Activated T-cell treated with anti-CD3 and anti-CD28 coated beads, Interleukin-2, amount 50 U/mL, for 72 hours (primary cell): ENCODE measurements around the gene TRMT2A. TPM values are rescaled to one million over a fixed set of nuclear protein-coding genes. Genes with fewer than 3 reads are reported as not detected.

ENCODE experiments used
- ATAC-seq, 2 donors: fragments of 150-1000 bp; cut with Tn5 transposase; replicated peaks in 1 of 2; 2 replicates each; pipeline ENCODE4 v1.10.0; 2021; ENCODE audit warnings: moderate library complexity in 2 of 2, mild to moderate bottlenecking in 1 of 2
- DNase-seq, 2 donors: peaks; one replicate each; pipeline ENCODE4 v3.0.0; 2021 to 2022; ENCODE audit warnings: mixed read lengths in 1 of 2
- H3K27ac Mint-ChIP-seq: one replicate; pipeline ENCODE4 v1.8.0; 2022; ENCODE audit warnings: mild to moderate bottlenecking, moderate library complexity, mixed read lengths
- H3K27me3 Mint-ChIP-seq: one replicate; pipeline ENCODE4 v1.8.0; 2022; ENCODE audit warnings: low read depth, mixed read lengths
- H3K36me3 Mint-ChIP-seq, 2 donors: one replicate each; pipeline ENCODE4 v1.8.0; 2022; ENCODE audit warnings: mixed read lengths in 2 of 2, mild to moderate bottlenecking in 1 of 2; ENCODE audit not compliant: insufficient read depth in 2 of 2
- H3K4me1 Mint-ChIP-seq: one replicate; pipeline ENCODE4 v1.8.0; 2022; ENCODE audit warnings: low read depth, mixed read lengths
- H3K4me3 Mint-ChIP-seq, 2 donors: one replicate each; pipeline ENCODE4 v1.8.0; 2022; ENCODE audit warnings: mild to moderate bottlenecking in 2 of 2, mixed read lengths in 2 of 2, moderate library complexity in 2 of 2
- H3K9me3 Mint-ChIP-seq, 2 donors: one replicate each; pipeline ENCODE4 v1.8.0; 2022; ENCODE audit warnings: mixed read lengths in 2 of 2
- total RNA-seq, 2 donors: library from RNA; stranded (reverse); gene quantifications; one replicate each; pipeline ENCODE4 v1.2.3, GENCODE V29; 2022

TRMT2A gene
- total RNA-seq, 2 donors from 2014 or later: 55.6 to 56.8 TPM

DNA sequence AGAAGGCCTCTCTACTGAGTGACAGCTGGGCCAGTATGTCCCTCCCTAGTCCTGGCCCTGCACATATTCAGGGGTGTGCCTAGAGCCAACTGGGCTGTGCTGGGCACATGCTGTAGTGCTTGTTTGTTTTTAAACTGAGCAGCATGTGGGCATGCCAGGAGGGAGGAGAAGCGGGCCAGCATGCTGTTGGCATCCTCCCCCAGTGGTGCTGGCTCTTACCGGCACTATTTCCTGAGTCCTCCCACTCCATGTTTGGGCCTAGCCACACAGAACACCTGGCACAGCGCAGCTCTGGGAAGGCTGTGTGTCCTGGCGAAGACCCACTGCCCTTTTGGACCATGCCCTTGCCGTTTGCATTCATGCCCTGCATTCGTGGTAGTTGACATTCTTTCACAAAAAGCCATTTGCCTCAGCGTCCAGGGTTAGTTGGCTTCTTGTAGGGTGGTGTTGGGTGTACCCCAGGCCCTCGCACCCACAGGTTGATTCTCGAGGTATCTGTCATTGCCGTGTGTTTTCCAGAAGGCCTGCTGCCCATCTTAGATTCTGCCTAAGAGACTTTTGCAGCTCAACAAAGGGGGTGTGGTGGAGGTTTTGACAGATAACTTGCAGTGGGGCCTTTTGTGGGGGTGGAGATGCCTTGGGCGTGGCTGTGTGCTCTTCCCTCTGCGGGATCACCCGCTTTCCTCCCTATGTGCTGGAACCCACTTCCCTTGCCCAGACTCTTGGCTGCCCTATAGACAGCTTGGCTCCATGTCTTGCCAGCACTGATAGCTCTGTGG lies 23.4 kb downstream of the TRMT2A start:
- no peaks in the 10 kb centered on the region for H3K9me3 Mint-ChIP-seq
- H3K4me3 Mint-ChIP-seq: no peak overlapping the region
- DNase-seq (no peak), ATAC-seq (no peak)
- no peak overlapping the region for H3K27ac Mint-ChIP-seq
- peaks cover 22 to 37% of the 10 kb centered on the region in 2 donors for H3K36me3 Mint-ChIP-seq
- no peaks in the 10 kb centered on the region for H3K27me3 Mint-ChIP-seq
- peaks cover 23% of the 10 kb centered on the region for H3K4me1 Mint-ChIP-seq

DNA sequence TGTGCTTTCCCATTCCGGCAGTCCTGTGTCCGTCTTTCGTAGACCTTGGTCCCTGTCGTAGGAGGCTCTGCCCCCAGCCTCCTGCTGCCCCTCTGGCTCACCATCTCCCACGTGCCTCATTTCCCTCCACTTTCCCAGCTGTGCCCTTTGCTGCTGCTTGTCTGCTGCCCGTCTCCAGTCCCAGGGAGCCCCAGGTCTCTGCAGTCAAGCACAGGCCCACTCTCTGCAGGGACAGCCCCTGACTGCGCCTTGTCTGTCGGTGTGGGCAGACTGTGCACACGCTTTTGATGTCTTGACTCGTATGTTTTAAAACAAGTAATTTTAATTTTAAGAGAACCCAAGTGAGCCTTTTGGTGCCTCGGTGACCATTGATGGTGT lies 24.6 kb downstream of the TRMT2A start:
- Mint-ChIP-seq H3K36me3 (peaks cover 21 to 36% of the 10 kb centered on the region in 2 donors), H3K27me3 (no peaks in the 10 kb centered on the region), H3K4me1 (peaks cover 25% of the 10 kb centered on the region), H3K27ac (no peak overlapping the region), H3K9me3 (no peaks in the 10 kb centered on the region), H3K4me3 (no peak overlapping the region)
- DNase-seq: no peak
- peak in 1 of 2 donors; percentile 27 for ATAC-seq

DNA sequence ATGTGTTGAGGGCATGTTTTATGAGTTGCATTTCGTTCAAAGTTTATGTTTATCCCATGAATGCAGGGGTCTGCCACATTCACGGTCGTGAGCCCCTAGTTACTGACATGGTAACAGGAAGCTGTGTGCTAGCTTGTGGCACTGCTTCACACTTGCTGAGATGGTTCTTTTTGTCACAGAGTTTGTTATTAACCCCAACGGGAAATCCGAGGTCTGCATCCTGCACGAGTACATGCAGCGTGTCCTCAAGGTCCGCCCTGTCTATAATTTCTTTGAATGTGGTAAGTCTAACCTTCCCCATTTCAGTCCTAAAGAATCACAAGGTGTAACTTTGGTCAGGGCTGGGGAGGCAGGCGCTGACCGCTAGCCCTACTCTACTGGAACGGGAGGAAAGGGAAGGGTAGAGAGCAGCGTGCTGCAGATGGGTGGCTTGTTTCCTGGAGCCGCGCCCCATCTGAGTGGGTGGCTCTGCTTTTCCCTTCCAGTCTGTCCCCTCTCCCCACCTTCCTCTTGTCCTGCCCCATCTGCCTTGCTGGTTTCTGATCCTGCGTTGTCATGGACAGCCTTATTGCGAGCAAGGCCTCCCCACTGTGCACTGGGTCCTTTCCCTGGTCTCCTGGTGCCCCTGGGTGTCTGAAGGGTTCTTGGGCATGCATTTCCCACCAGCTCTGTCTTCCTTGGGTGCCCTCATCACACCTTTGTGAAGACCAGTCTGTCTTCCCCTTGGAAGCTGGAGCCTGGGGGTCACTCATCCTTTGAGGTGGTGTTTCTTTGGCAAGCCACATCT lies 25.1 kb downstream of the TRMT2A start:
- H3K27me3 Mint-ChIP-seq: no peaks in the 10 kb centered on the region
- DNase-seq (no peak), ATAC-seq (no peak)
- no peaks in the 10 kb centered on the region for H3K9me3 Mint-ChIP-seq
- no peak overlapping the region for H3K27ac Mint-ChIP-seq
- H3K36me3 Mint-ChIP-seq: peaks cover 17 to 34% of the 10 kb centered on the region in 2 donors
- H3K4me3 Mint-ChIP-seq: peak overlapping the region in 1 of 2 donors; percentile 11
- peaks cover 31% of the 10 kb centered on the region for H3K4me1 Mint-ChIP-seq

DNA sequence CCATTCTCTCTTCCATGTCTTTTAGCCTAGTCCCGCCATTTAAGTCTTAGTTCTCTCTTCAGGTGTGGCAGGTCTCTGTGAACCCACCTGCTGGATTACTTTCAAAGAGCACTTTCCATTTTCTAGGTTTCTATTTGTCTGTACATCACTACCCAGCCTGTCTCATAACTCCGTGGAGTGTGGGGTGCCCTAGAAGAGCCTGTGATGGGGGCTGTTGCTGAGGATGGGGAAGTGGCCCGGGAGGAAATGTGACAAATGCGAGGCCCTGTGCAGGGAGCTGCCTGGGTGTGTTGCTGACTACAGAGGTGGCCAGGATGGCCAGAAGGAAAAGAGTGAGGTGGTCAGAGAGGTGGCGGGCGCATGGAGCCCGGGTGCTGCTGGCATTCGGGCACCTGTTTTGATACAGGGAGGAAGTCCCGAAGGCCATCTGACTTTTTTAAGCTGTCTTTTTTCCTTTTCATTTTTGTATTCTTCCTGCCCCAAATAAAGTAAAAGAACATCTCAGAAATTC lies 26.2 kb downstream of the TRMT2A start:
- peak in 1 of 2 donors; percentile 57 for ATAC-seq
- H3K4me3 Mint-ChIP-seq: peak overlapping the region in 1 of 2 donors; percentile 19
- DNase-seq: no peak

DNA sequence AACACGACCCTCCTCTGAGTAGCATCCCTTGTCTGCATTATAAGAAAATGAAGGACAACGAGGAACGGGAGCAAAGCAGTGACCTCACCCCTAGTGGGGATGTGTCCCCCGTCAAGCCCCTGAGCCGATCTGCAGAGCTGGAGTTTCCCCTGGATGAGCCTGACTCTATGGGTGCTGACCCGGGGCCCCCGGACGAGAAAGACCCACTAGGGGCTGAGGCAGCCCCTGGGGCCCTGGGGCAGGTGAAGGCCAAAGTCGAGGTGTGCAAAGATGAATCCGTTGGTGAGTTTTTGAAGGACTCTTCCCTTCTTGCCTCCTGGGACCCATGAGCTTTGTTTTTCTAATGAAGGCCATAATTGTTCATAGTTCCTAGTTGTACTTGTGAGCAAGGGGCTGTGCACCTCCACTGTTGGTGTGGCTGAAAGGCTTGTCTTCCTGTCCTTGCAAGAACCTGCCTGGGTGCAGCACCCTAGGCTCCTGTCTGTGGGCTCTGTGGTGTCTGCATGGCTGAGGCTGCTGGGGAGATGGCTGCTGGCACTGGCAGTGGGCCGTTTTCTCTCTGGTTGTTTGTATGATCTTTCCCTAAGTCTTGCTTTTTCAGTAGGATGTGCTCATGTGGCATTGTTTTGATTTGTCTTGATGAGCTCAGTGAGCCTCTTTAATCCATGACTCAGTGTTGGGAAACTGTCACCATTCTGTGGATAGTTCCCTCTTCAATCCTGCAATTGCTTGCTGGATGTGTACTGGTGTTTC lies 26.9 kb downstream of the TRMT2A start:
- DNase-seq: no peak
- Mint-ChIP-seq H3K4me1 (peaks cover 27% of the 10 kb centered on the region), H3K9me3 (no peaks in the 10 kb centered on the region), H3K36me3 (peaks cover 15 to 31% of the 10 kb centered on the region in 2 donors), H3K27me3 (no peaks in the 10 kb centered on the region), H3K4me3 (no peak overlapping the region), H3K27ac (no peak overlapping the region)
- ATAC-seq: no peak

More for the DNA sequence above, 26.2 kb downstream of the TRMT2A start:
- Mint-ChIP-seq H3K4me1 (peaks cover 29% of the 10 kb centered on the region), H3K9me3 (no peaks in the 10 kb centered on the region), H3K27me3 (no peaks in the 10 kb centered on the region), H3K36me3 (peaks cover 16 to 32% of the 10 kb centered on the region in 2 donors), H3K27ac (peak overlapping the region; percentile 46)

DNA sequence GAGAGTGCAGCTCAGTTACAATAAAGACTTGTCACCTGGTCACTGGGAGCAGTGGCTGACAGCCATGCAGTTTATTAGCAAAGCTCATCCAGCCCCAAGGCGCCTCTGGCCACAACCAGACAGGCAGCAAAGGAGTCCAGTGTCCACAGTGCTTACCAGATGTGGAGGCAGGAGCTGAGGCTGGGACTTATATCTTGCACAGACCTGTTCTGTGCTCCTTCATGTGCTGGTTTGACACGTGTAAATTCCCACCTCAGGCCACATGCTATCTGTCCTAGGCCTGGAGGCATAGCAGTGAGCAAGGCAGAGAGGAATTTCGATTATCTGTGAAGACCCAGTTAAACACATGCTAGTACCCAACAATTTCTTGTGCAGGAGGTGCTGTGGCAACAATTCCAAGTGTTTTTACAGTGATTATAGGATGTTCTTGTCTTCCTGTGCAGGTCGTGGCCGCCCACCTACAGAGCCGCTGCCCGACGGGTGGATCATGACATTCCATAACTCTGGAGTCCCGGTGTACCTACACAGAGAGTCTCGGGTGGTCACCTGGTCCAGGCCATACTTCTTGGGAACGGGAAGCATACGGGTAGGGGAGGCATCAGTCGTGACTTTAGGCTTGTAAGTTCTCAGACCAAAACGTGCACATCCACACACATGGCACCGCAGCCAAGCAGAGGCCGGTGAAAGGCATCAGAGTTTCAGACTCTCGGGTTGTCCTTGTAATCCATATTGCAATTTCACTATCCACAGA lies 27.6 kb downstream of the TRMT2A start:
- ATAC-seq (no peak), DNase-seq (no peak)
- no peak overlapping the region for H3K27ac Mint-ChIP-seq
- no peaks in the 10 kb centered on the region for H3K9me3 Mint-ChIP-seq
- no peak overlapping the region for H3K4me3 Mint-ChIP-seq
- peaks cover 15 to 31% of the 10 kb centered on the region in 2 donors for H3K36me3 Mint-ChIP-seq
- H3K27me3 Mint-ChIP-seq: no peaks in the 10 kb centered on the region
- H3K4me1 Mint-ChIP-seq: peaks cover 30% of the 10 kb centered on the region

DNA sequence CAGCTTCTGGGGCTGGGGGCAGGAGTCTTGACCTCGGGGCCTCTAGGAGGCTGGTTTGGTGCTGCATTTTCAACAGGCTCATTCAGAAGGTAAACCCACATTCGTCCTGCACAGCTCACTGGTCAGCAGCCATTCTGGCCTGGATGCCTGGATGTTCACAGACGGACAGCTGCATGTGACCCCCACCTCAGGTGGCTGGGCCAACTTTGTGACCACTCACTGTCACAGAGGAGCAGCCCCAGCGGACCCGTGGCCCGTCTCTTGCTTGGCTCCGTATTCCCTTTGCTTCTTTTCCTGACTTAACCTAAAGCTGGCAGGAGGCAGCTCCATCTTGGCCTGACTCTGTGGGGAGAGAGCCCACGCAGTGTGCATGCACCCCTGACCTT lies 28.8 kb downstream of the TRMT2A start:
- no peaks in the 10 kb centered on the region for H3K27me3 Mint-ChIP-seq
- DNase-seq: no peak
- peaks cover 15 to 31% of the 10 kb centered on the region in 2 donors for H3K36me3 Mint-ChIP-seq
- H3K4me1 Mint-ChIP-seq: peaks cover 38% of the 10 kb centered on the region
- no peak overlapping the region for H3K27ac Mint-ChIP-seq
- no peaks in the 10 kb centered on the region for H3K9me3 Mint-ChIP-seq
- H3K4me3 Mint-ChIP-seq: no peak overlapping the region
- ATAC-seq: no peak

DNA sequence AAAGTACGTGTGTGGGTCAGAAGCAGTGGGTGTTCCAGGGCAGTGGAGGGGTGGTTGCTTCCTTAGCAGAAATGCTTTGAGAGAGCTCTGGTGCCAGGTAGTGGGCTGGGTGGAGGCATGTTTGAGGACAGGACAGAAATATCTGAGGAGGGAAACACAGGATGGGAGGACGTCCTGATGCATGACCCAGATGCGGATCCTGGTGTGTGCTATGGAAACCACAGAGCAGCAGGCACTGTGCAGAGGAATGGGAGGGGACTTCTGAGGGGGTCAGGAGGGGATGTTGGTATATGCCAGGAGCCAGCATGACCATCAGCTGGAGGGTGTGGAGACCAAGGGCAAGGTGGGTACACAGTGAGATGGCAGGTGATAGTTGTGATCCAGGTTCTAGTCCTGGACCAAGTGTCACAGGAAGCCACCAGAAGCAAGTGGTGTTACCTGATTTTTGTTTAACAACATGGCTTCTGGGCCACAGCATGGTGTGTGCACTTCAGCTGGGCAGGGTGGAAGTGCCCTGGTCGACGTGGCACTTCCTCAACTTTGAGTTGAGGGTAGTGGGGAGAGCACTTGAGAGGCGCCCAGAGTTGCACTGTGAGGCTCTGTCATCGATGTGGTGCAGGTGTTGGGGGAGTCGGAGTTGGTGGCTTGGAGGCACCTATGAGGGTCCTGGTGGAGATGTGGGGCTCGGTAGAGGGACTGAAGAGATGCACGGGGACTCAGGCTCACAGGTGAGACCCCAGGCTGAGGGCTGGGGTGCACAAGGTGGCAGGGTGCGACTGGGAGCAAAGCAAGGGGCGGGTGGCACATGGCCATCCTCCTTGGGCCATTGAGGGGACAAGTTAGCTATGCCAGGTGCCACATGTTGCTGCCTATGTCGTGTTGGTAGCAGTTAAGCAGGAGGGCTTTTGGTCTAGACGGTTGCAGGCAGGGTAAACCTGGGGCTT lies 29.4 kb downstream of the TRMT2A start:
- no peak overlapping the region for H3K4me3 Mint-ChIP-seq
- ATAC-seq: no peak
- H3K27me3 Mint-ChIP-seq: no peaks in the 10 kb centered on the region
- H3K27ac Mint-ChIP-seq: no peak overlapping the region
- H3K4me1 Mint-ChIP-seq: peaks cover 45% of the 10 kb centered on the region
- H3K9me3 Mint-ChIP-seq: no peaks in the 10 kb centered on the region
- H3K36me3 Mint-ChIP-seq: peaks cover 15 to 31% of the 10 kb centered on the region in 2 donors
- no peak for DNase-seq

DNA sequence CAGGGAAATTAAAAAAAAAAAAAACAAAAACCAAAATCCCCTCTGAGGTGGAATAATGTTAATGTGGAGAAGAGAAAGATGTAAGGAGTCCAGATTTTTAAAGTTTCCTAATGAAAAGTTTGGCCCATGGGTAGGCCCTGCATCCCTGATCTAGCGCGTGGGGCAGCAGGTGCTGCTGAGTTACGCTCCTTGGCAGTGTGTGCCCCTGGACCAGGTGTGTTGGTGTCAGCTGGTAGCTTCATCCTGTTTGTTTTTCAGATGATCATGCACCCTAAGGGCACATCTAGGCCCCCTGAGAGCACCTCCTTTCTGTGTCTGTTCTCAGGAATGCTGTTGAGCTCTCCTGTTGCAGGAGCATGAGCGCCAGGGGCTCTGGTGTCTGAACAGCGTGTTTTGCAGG lies 30.3 kb downstream of the TRMT2A start:
- no peaks in the 10 kb centered on the region for H3K9me3 Mint-ChIP-seq
- peaks cover 53% of the 10 kb centered on the region for H3K4me1 Mint-ChIP-seq
- no peak overlapping the region for H3K4me3 Mint-ChIP-seq
- ATAC-seq: no peak
- peak overlapping the region; percentile 74 for H3K27ac Mint-ChIP-seq
- H3K27me3 Mint-ChIP-seq: no peaks in the 10 kb centered on the region
- no peak for DNase-seq
- peaks cover 15 to 28% of the 10 kb centered on the region in 2 donors for H3K36me3 Mint-ChIP-seq

DNA sequence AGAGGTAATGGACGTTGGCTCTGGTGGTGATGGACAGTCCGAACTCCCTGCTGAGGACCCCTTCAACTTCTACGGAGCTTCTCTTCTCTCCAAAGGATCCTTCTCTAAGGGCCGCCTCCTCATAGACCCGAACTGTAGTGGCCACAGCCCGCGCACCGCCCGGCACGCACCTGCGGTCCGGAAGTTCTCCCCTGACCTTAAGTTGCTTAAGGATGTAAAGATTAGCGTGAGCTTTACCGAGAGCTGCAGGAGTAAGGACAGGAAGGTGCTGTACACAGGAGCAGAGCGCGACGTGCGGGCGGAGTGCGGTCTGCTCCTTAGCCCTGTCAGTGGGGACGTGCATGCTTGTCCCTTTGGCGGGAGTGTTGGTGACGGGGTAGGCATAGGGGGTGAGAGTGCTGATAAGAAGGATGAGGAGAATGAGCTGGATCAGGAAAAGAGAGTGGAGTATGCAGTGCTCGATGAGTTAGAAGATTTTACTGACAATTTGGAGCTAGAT lies 30.9 kb downstream of the TRMT2A start:
- H3K27ac Mint-ChIP-seq: peak overlapping the region; percentile 74
- no peaks in the 10 kb centered on the region for H3K27me3 Mint-ChIP-seq
- ATAC-seq (no peak), DNase-seq (no peak)
- H3K9me3 Mint-ChIP-seq: no peaks in the 10 kb centered on the region
- no peak overlapping the region for H3K4me3 Mint-ChIP-seq
- peaks cover 13 to 28% of the 10 kb centered on the region in 2 donors for H3K36me3 Mint-ChIP-seq
- H3K4me1 Mint-ChIP-seq: peaks cover 59% of the 10 kb centered on the region

DNA sequence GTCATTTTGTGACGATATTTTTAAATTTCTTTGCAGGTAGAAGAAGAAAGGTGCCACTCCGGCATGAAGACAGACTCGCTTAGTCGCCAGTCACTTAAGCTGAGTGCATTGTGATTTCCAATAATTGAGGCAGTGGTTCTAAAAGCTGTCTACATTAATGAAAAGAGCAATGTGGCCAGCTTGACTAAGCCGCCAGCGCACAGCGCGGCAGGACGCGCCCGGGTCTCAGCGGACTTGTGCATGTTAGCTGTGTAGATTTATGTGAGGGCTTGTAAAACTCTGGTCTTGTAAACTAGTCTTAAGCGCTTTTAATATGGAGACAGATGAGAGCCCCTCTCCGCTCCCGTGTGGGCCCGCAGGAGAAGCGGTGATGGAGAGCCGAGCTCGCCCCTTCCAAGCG lies 31.4 kb downstream of the TRMT2A start:
- Mint-ChIP-seq H3K36me3 (peaks cover 12 to 26% of the 10 kb centered on the region in 2 donors), H3K4me1 (peaks cover 60% of the 10 kb centered on the region)

More for the DNA sequence above, 31.4 kb downstream of the TRMT2A start:
- no peaks in the 10 kb centered on the region for H3K27me3 Mint-ChIP-seq
- no peaks in the 10 kb centered on the region for H3K9me3 Mint-ChIP-seq
- DNase-seq: no peak
- H3K27ac Mint-ChIP-seq: no peak overlapping the region
- no peak overlapping the region for H3K4me3 Mint-ChIP-seq
- no peak for ATAC-seq
